Activated T-helper 1 cell treated with Interleukin-2 at 50 U/mL for 16 hours (primary cell): ENCODE results near the gene C11orf87.

Source experiments
- DNase-seq: peaks from one replicate; pipeline ENCODE4 v3.0.0-alpha.2; 2020; ENCODE audit warnings: low read depth

C11orf87 gene

GRCh38 chr11:109421981-109422869 lies at the start of gene C11orf87:
C11orf87 (plus strand) TSS chr11:109422190; CDS start chr11:109423634, 1,444 bp downstream.
- no peak for DNase-seq

- DNase-seq: no peak
Measured at GRCh38 chr11:109374032-109374431, 48.0 kb upstream of the C11orf87 start.

GRCh38 chr11:109374441-109374840 lies 47.5 kb upstream of the C11orf87 start:
- DNase-seq: no peak

- DNase-seq: no peak
Measured at GRCh38 chr11:109377039-109377742, 44.8 kb upstream of the C11orf87 start.

- DNase-seq: no peak
Measured at GRCh38 chr11:109378034-109378433, 44.0 kb upstream of the C11orf87 start.

- DNase-seq: no peak
Measured at GRCh38 chr11:109383306-109383705, 38.7 kb upstream of the C11orf87 start.

GRCh38 chr11:109384873-109385272 lies 37.1 kb upstream of the C11orf87 start:
- no peak for DNase-seq

- DNase-seq: no peak
Measured at GRCh38 chr11:109388982-109389381, 33.0 kb upstream of the C11orf87 start.

GRCh38 chr11:109390752-109391151 lies 31.2 kb upstream of the C11orf87 start:
- DNase-seq: no peak

GRCh38 chr11:109401545-109401944 lies 20.4 kb upstream of the C11orf87 start:
- DNase-seq: no peak

- DNase-seq: no peak
Measured at GRCh38 chr11:109405671-109406070, 16.3 kb upstream of the C11orf87 start.

GRCh38 chr11:109416601-109417000 lies 5.4 kb upstream of the C11orf87 start:
- DNase-seq: no peak

- DNase-seq: no peak
Measured at GRCh38 chr11:109422870-109423465, 978 bp downstream of the C11orf87 start.

- no peak for DNase-seq
Measured at GRCh38 chr11:109423466-109424190, 1.6 kb downstream of the C11orf87 start.

GRCh38 chr11:109424901-109425300 lies 2.9 kb downstream of the C11orf87 start:
- DNase-seq: no peak

- no peak for DNase-seq
Measured at GRCh38 chr11:109425554-109425953, 3.6 kb downstream of the C11orf87 start.

- no peak for DNase-seq
Measured at GRCh38 chr11:109426442-109427240, 4.7 kb downstream of the C11orf87 start.

GRCh38 chr11:109432105-109432504 lies 10.1 kb downstream of the C11orf87 start:
- DNase-seq: no peak

- no peak for DNase-seq
Measured at GRCh38 chr11:109433753-109434256, 11.8 kb downstream of the C11orf87 start.

- DNase-seq: no peak
Measured at GRCh38 chr11:109435121-109435742, 13.2 kb downstream of the C11orf87 start.

- DNase-seq: no peak
Measured at GRCh38 chr11:109439684-109440083, 17.7 kb downstream of the C11orf87 start.
